GM18499 (cell line): ENCODE results near the gene FNDC10.
A peak's percentile ranks its signal among the peaks of the same experiment; 100 is the strongest.

Source experiments
- ATAC-seq: cut with Tn5 transposase; IDR thresholded peaks from one replicate; pipeline ENCODE4 v1.9.1; 2021; ENCODE audit warnings: moderate number of reproducible peaks; ENCODE audit not compliant: insufficient read depth, unreplicated experiment

FNDC10 gene

DNA sequence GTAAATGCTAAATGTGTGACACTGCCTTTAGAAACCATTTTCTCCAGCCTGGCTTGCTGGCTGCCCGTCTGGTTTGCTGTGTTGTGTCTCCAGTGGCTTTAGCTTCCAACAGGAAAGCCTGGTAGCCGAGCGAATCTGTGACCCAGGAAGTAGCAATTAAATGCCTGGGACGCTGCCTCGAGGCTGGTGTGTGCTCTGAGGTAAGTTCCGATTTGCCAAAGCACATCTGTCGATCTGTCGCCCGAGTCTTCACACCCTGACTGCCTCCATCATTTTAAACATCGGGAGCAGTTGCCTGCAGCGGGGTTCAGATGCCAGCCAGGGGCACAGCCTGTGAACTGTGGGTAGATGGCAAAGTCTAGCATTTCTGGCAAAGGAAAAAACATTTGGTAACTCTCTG, 17.6 kb upstream of the FNDC10 start:
- no peak for ATAC-seq

DNA sequence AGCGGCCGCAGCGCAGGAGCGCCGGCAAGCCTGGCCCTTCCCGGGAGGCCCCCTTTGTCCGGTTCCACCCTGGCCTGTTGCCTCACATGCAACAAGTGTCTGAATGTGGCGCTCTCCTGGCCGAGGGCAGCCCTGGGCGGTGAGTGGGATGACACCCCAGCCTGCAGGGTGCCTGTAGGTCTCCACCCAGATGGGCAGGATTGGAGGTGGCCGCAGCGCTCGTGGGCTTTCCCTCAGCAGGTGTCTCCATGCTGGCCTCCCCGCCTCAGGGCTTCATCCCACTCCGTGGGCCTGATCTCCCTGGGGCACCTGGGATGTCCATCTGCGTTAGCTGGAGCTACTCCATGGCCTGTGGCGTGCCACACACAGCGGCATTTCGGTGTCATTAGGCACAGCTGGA, 16.9 kb upstream of the FNDC10 start:
- ATAC-seq: no peak

DNA sequence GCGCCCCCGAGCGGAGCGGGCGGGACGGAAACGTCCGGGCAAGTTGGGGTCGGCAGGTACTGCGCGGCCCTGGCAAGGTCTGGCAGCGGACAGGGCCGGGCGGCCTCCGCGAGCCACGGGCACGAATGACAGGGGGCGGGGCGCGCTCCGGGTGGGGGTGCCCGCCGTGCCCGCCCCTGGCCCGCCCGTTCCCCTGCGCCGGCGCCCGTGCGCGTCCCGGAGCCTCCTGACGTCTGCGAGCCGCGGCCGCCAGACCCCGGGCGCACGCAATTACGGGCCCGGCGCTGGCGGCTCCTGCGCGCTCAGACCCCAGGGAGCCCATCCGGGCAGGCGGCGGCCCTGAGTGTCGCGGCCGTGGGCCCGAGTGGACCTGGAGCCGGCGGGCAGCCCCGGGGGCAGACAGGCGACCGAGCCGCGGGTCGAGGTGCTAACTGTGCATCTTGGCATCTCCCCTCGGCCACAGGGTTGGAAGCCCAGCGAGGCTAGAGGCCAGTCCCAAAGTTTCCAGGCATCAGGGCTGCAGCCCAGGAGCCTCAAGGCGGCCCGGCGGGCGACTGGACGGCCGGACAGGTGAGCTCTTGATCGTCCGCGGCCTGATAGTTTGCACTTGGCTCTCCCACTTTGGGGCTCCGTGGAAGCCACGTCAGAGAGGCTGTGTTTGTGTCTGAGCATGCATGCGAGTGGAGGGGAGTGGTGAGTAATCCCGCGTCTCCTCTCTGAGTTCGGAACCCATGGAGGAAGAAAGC, 16.3 kb upstream of the FNDC10 start:
- no peak for ATAC-seq

DNA sequence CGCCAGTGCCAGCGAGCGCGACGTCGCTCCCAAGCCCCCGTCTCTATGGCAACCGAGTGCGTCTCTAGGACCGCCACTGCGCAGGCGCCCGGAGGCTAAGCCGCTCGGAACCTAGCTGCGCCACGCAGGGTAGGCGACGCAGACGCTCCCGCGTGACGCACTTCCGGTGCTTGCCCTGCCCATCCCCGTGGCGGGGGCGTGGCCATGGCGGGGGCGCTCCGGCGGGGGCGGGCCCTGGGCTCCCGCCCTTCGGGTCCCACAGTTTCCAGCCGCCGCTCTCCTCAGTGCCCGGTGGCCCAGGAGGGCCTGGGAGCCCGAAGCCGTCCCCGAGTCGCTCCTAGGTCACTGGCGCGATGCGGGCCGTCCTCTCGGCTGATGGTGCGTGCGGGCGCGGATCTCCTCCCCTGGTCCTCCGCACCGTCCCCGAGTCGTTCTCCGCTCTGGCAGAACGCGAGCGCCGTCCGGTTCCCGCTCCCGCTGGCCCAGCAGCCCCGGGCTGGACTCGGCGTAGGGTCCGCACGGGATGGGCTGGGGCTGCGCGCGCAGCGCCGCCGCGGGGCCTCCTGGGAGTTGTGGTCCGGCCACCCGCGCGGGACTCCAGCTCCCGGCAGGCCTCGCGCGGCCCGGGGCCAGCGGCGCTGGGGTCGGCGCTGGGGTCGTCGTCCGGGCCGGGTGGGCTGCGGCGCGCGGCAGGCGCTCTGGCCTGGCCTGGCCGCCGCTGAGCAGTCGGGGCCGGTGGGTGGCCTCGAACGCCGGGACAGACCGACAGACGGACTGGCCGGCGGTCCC, 15.5 kb upstream of the FNDC10 start, which contains the start of gene MIB2:
TSS of gene MIB2 (plus strand) at position 245 of the 789 bp plus-strand sequence. CDS start 7,953 bp downstream, outside the sequence.
- ATAC-seq: peak; percentile 47

DNA sequence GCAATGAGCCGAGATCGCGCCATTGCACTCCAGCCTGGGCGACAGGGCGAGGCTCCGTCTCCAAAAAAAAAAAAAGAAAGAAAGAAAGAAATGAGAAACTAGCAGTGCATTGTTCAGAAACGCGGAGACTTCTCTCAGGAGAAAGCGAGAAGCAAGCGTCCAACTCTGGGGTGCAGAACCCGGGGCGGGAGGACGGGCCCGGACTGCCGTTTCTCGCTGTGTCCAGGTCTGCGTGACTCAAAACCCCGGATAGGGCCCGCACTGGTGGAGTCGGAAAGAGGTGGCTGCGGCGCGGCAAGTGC, 15.0 kb upstream of the FNDC10 start:
- no peak for ATAC-seq

DNA sequence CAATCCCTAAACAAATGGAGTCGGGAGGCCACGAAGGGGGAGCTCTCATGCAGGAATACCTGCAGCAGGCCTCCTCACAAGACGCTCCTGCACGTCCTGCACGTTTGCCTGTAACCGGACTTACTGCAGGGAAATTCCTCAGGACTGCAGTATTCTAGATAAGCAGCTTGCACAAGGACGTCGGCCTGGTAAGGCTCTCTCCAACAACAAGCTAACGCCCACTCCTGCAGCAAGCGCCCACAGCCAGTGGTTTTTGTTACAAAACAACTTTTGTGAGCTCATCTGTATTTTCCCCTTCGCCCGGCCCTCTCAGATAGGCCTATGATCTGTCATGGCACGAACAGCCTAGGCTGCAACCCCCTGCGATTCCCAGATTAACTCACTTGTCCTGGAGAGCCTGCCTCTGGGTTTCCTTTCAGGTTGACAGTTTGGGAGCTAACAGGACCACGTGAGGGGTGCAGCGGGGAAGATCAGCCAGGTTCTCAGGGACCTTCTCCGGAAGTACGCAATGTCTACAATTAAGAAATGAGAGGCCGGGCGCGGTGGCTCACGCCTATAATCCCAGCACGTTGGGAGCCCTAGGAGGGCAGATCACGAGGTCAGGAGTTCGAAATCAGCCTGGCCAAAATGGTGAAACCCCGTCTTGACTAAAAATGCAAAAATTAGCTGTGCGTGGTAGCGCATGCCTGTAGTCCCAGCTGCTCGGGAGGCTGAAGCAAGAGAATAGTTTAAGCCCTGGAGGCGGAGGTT, 14.4 kb upstream of the FNDC10 start:
- ATAC-seq: peak; percentile 7

DNA sequence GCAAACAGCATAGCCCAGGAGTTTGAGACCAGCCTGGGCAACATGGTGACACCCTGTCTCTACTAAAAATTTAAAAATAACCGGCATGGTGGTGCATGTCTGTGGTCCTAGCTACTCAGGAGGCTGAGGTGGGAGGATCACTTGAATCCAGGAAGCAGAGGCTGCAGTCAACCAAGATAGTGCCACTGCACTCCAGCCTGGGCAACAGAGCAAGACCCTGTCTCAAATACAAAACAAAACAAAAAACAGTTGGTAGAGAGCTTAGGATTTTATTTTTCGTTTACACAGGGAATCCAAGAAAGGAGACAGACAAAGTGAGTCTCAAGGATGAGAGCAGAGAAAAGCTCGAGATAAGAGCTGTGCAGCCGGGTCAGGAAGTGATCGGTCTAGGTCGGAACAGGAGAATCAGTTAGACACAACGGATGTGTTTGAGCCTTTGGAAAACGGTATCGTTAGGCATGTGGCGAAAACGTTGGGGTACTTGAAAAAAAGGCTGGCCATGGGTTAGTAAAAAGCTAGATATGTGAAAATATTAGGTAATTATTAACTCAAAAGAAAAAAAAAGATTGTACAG, 13.7 kb upstream of the FNDC10 start:
- ATAC-seq: no peak

DNA sequence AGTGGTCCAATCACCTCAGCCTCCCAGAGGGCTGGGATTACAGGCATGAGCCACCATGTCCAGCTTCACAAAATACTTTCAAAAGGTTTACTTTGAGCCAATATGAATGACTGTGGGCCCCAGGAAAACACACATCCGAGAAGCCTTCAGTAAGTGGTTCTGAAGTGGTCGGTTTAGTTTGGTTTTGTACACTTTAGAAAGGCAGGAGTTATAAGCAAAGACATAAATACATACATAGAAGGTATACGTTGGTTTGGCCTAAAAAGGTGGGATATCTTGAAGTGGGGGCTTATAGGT, 12.1 kb upstream of the FNDC10 start:
- ATAC-seq: no peak

DNA sequence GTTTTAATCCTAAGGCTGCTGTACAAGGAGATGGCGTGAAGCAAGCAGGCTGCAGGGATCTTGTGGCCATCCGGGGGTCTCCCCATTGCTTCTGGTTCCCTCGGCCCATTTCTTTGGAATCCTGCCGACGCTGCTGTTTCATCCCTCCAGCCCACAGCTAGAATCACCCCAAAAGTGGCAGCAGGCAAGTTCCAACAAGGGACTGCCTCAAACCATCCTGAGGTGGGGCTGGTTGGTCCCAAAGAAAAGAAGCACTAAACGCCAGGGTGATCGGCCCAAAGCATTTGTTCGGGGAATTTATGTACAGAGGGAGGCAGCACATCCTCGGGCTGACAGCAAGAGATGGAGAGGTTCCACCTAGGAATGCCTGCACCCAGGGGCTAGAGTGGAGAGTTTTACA, 10.9 kb upstream of the FNDC10 start:
- ATAC-seq: no peak

DNA sequence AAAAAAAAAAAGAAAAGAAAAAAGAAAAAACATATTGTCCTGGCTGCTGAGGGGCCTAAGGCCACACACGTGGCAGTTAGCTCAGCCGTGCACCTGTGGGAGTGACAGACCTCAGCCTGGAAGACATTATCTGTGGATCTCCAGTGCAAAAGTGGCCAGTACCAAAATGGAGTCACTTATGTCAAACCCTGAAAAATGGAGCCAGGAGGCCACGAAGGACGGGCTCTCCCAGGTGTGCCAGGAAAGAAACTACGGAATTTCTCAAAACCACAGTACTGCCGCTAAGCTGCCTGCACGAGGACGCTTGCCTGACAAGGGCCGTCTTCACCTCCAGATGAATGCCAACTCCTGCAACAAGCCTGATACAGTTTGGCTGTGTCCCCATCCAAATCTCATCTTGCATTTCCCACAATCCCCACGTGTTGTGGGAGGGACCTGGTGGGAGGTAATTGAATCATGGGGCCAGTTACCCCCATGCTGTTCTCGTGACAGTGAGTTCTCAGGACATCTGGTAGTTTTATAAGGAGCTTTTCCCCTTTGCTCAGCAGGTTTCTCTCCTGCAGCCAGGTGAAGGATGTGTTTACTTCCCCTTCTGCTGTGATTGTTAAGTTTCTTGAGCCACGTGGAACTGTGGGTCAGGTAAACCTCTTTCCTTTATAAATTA, 10.0 kb upstream of the FNDC10 start:
- no peak for ATAC-seq

DNA sequence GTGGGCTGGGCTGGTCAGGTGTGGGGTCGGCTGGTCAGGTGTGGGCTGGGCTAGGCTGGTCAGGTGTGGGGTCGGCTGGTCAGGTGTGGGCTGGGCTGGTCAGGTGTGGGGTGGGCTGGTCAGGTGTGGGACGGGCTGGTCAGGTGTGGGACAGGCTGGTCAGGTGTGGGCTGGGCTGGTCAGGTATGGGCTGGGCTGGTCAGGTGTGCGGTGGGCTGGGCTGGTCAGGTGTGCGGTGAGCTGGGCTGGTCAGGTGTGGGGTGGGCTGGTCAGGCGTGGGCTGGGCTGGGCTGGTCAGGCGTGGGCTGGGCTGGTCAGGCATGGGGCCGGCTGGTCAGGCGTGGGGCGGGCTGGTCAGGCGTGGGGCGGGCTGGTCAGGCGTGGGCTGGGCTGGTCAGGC, 6.3 kb upstream of the FNDC10 start:
- no peak for ATAC-seq

DNA sequence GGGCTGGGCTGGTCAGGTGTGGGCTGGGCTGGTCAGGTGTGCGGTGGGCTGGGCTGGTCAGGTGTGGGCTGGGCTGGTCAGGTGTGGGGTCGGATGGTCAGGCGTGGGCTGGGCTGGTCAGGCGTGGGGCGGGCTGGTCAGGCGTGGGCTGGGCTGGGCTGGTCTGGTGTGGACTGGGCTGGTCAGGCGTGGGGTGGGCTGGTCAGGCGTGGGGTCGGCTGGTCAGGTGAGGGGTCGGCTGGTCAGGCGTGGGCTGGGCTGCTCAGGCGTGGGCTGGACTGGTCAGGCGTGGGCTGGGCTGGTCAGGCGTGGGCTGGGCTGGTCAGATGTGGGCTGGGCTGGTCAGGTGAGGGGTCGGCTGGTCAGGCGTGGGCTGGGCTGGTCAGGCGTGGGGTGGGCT, 5.8 kb upstream of the FNDC10 start:
- no peak for ATAC-seq

DNA sequence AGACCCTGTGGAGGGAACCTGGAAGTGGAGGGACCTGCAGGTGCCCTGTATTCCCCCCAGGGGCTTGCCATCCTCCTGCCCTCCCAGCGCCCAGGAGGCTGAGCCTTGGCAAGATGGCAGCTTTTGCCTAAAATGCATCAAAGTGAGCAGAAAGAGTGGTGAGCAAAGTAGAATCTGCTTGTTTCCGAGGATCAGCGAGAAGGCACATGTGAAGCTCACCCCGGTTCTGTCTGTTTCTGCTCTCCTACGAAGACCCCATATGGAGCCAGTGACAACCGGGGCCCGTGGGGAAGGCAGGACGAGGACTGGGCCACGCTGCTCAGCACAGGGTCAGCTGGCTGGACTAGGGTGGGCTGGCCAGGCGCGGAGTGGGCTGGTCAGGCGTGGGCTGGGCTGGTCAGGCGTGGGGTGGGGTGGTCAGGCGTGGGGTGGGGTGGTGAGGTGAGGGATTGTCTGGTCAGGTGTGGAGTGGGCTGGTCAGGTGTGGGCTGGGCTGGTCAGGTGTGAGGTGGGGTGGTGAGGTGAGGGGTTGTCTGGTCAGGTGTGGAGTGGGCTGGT, 5.2 kb upstream of the FNDC10 start:
- ATAC-seq: no peak

DNA sequence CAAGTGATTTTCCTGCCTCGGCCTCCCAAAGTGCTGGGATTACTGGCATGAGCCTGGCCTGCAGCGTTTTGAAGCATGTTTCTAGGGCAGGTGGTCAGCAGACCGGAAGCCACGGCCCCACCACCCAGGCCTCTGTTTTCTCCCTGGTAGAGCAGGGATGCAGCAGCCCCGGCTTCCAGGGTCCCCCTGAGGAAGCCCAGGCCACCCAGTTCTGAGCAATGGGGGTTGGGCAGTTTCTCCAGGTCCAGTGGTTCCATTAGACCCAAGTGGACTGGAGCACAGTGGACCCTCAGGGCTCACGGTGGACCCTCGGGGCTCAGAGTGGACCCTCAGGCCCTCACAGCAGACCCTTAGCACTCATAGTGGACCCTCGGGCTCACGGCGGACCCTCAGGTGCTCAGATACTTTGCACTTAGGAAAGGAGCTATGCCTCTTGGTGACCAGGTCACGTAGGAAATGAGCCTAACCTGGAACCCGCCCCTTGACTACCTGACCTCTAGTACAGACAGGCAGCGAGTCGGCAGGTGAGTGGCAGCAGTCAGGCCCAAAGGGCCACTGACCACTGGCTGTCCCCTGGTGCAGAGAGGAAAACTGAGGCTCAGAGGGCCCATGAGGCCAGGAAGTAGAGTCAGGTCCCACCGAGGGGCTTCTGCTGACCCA, 4.6 kb upstream of the FNDC10 start:
- no peak for ATAC-seq

DNA sequence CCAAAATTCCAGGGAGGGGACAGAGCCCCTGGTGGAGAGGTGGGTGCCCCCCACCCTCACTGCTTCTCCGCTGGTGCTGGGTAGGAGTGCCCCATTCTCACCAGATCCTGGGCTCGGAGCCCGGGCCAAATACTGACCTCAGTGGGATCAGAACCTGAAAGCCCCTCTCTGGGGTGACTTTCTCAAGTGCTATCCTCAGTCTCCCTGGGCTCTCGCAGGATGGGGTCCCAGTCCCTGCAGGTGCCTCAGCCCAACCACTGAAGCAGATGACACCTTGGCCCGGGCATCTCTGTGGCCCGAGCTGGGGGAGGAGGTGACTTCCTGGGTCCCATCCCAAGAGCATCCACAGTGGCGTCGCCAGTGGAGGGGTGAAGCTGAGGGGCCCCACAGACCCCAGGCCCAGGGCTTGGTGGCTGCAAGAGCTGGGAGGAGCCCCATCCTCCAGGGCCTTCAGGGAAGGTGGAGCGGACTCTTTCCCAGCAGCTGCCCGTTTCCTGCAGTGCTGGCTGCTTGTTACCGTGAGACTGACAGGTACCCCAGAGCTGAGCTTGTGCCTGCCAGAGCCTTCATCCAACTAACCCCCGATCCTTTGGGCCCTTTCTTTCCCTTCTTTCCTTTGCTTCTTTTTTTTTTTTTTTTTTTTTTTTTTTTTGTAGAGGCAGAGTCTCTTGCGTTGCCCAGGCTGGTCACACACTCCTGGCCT, 3.9 kb upstream of the FNDC10 start:
- ATAC-seq: no peak

DNA sequence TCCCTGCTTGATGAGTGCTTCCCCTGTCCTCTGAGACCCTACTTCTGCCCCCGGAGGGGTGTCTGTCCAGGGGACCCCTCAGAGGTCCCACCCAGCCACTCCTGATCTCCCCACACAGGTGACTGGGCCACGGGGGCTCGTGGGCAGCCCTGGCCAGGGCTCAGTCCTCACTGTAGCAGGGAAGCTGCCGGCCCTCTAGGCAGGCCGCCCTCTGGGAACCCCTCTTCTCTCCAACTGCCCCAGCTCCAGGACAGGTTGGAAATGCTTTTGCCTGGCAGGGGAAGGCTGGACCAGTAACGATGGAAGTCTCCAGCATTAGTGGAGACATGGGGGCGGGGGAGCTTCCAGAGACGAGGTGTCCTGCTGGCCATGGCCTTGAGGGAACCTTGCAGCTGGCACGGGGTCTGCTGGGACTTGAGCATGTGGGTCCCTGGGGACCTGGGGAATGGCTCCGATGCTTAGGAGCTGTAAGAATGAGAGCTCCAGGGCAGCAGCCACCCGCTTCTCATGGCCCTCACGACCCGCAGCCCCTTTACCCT, 3.1 kb upstream of the FNDC10 start:
- ATAC-seq: no peak

DNA sequence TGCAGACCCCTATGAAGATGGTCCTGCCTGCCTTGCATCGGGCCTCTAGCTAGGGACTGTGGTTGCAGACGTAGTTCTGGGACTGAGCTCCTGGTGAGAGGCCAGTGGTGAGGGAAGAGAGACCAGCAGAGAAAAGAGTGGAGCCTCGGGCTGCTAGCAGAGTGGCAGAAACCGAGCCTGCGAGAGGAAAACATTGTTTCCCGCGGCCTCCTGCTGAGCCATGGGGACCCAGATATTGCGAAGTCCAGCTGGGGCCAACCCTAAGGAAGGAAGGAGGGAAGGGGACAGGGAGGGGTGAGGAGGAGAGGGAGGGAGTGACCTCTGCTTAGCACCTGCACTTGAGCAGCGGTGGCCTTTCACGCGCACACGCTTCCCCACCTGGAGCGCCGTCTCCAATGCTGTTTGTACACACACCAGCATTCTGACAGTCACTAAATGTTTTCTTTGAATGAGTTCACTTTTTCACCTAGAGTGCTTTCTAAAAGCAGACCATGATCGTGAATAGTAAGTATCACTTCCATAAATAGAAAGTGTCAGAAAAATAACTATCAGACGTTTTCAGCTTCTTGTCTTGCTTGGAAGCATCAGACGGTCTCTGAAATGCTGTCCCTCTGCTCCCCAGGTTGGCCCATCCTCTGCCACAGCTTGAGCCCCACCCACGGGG, 2.5 kb upstream of the FNDC10 start:
- ATAC-seq: no peak

DNA sequence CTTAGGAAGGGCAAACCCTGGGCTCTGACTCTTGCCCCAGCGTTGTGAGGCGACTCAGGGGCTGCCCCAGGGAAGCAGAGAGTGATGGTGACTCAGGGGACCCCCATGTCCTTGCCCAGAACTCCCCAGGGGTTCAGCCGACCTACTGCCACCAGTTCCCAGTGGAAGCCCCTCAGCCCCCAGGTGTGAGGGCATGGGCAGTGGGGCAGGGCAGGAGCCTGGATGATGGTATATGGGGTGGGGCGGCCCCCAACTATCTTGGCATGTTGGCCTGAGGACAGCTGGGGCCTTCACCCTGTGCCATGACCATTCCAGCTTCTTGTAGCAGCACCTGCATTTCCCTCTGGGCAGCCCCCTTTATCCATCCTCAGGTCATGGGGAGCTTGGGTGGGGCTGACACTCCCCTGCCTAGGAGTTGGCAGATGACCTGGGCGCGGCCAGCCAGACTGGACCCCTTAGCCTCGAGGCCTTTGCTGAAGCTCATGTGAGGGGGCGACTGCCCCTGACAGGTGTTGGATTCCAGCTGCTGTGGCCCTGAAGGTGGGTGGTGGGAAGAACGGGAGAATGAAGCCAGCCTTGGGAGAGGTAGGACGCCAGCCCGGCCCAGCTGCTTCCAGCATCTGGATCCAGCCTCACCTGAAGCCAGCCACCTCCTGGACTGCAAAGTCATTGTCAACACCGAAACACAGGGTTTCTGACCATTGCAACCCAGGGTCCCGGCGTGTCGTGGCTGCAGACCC, 1.8 kb upstream of the FNDC10 start:
- ATAC-seq: no peak
